K562 (cell line): ENCODE measurements around the gene ADNP. TPM values are rescaled to one million over a fixed set of nuclear protein-coding genes. Genes with fewer than 3 reads are reported as not detected.

Source experiments
- FOSL1 ChIP-seq: fragments of 200-800 bp; sonication (Bioruptor generic); conservative IDR thresholded peaks from 2 replicates; pipeline ENCODE4 v1.6.1; 2016; ENCODE audit warnings: missing genetic modification characterization, missing compliant biosample characterization
- KAT7 ChIP-seq: sonication (generic); formaldehyde crosslinking; IDR thresholded peaks from 2 replicates; pipeline ENCODE4 v1.8.0; 2022; ENCODE audit warnings: missing genetic modification reagents, mild to moderate bottlenecking, borderline replicate concordance
- MCM3 ChIP-seq: fragments of 450-650 bp; IDR thresholded peaks from 2 replicates; pipeline ENCODE4 v1.6.1; 2016
- RBM22 ChIP-seq: fragments of 200-400 bp; formaldehyde crosslinking; IDR thresholded peaks from 2 replicates; pipeline ENCODE4 v1.6.1; 2018; ENCODE audit warnings: low read length, low read depth; ENCODE audit not compliant: poor library complexity, severe bottlenecking
- SAP30 ChIP-seq: fragments of 200-600 bp; sonication (generic); IDR thresholded peaks from 2 replicates; pipeline ENCODE4 v1.6.1; 2012; ENCODE audit warnings: borderline replicate concordance, low read depth, mild to moderate bottlenecking, moderate library complexity, low read length, control low read depth, inconsistent platforms; ENCODE audit not compliant: insufficient read depth, poor library complexity, severe bottlenecking
- SPI1 ChIP-seq: IDR thresholded peaks from 2 replicates; pipeline ENCODE4 v1.6.1; 2011; ENCODE audit warnings: low read depth, low read length, control low read depth, borderline replicate concordance
- ZNF143 ChIP-seq: sonication (generic); formaldehyde crosslinking; IDR thresholded peaks from 2 replicates; pipeline ENCODE4 v1.9.0; 2022; ENCODE audit warnings: mild to moderate bottlenecking, missing genetic modification reagents
- ZNF24 ChIP-seq: fragments of 450-650 bp; IDR thresholded peaks from 2 replicates; pipeline ENCODE4 v1.6.1; 2016
- ZNF282 ChIP-seq: sonication (generic); formaldehyde crosslinking; IDR thresholded peaks from 2 replicates; pipeline ENCODE4 v1.8.1; 2023; ENCODE audit warnings: missing genetic modification reagents
- polyA plus RNA-seq, 8 experiments: library from polyadenylated mRNA; depleted of rRNA in 4 of 8; stranded (reverse) in 5 of 8; unstranded in 3 of 8; fragments of >200 nt; fragmentation: Nextera tagmentation in 2 of 8; fragmentation: Illumina TruSeq in 1 of 8; extraction: Ambion mirVana in 2 of 8; extraction: Trizol in 1 of 8; gene quantifications; 2 replicates each; pipeline versions ENCODE4 v1.2.1 to v1.2.3, GENCODE V29; 2011 to 2014; ENCODE audit warnings: inconsistent platforms in 1 of 8, missing spikeins in 1 of 8
- total RNA-seq, 7 experiments: library from RNA; depleted of rRNA in 6 of 7; stranded (reverse); fragments of >200 nt in 6 of 7; fragmentation: Illumina TruSeq in 2 of 7; extraction: Trizol in 2 of 7; gene quantifications; 2 replicates each; pipeline versions ENCODE4 v1.2.1 to v1.2.3, GENCODE V29; 2011 to 2021; ENCODE audit warnings: low replicate concordance in 1 of 7
- TF ChIP-seq, protein P1 (sequence below): sonication (generic); formaldehyde crosslinking; IDR thresholded peaks from 2 replicates; pipeline ENCODE4 v1.8.0; 2022; ENCODE audit warnings: mild to moderate bottlenecking, missing genetic modification reagents
- TF ChIP-seq, protein P2 (sequence below), 2 experiments: IDR thresholded peaks; 2 replicates each; pipeline ENCODE4 v1.6.1; 2012; ENCODE audit warnings: improper control_type of control experiment in 2 of 2, low read depth in 2 of 2, low read length in 2 of 2, borderline replicate concordance in 1 of 2
- TF ChIP-seq, protein P3 (sequence below), 2 experiments: fragments of 450-650 bp; IDR thresholded peaks; 2 replicates each; pipeline ENCODE4 v1.6.1; 2016; ENCODE audit warnings: mild to moderate bottlenecking in 2 of 2, borderline replicate concordance in 1 of 2, low read depth in 1 of 2, moderate library complexity in 1 of 2
- TF ChIP-seq, protein P4 (sequence below): sonication (generic); formaldehyde crosslinking; IDR thresholded peaks from 2 replicates; pipeline ENCODE4 v1.8.0; 2022; ENCODE audit warnings: mild to moderate bottlenecking, missing genetic modification reagents

The ADNP gene
- total and polyA plus RNA-seq, 9 of the 15 experiments (the other 6 are each of a cell fraction or from before 2014, with no cell fraction given), result 17.8 to 59.9 (median 25.3) TPM

DNA sequence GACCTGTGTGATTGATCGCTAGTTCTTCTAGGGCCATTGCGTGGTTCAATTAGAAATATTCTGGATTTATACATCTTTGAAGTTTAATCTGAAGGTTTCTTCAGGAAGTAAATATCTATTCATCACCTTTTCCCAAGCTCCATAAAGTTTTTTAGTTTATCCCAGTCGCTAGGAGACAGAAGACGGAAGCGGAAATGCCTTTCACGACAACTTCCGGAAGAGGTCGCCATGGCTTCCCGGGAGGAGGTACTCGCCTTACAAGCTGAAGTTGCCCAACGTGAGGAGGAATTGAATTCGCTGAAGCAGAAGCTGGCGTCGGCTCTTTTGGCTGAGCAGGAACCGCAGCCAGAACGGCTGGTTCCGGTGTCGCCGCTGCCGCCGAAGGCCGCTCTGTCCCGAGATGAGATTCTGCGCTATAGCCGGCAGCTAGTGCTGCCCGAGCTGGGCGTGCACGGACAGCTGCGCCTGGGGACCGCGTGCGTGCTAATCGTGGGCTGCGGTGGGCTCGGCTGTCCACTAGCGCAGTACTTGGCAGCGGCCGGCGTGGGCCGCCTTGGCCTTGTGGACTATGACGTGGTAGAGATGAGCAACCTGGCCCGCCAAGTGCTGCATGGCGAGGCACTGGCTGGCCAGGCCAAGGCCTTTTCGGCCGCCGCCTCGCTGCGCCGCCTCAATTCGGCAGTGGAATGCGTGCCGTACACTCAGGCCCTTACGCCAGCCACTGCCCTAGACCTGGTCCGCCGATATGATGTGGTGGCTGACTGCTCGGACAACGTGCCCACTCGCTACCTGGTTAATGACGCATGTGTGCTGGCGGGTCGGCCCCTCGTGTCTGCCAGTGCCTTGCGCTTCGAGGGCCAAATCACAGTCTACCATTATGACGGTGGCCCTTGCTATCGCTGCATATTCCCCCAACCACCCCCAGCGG, 27.6 kb upstream of the ADNP start, which contains the start of gene MOCS3 (continued):
- TF ChIP-seq, protein P1, sequence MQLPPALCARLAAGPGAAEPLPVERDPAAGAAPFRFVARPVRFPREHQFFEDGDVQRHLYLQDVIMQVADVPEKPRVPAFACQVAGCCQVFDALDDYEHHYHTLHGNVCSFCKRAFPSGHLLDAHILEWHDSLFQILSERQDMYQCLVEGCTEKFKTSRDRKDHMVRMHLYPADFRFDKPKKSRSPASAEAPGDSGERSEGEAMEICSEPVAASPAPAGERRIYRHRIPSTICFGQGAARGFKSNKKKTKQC (CRISPR knock-in tag), result no peak
- TF ChIP-seq, protein P2, sequence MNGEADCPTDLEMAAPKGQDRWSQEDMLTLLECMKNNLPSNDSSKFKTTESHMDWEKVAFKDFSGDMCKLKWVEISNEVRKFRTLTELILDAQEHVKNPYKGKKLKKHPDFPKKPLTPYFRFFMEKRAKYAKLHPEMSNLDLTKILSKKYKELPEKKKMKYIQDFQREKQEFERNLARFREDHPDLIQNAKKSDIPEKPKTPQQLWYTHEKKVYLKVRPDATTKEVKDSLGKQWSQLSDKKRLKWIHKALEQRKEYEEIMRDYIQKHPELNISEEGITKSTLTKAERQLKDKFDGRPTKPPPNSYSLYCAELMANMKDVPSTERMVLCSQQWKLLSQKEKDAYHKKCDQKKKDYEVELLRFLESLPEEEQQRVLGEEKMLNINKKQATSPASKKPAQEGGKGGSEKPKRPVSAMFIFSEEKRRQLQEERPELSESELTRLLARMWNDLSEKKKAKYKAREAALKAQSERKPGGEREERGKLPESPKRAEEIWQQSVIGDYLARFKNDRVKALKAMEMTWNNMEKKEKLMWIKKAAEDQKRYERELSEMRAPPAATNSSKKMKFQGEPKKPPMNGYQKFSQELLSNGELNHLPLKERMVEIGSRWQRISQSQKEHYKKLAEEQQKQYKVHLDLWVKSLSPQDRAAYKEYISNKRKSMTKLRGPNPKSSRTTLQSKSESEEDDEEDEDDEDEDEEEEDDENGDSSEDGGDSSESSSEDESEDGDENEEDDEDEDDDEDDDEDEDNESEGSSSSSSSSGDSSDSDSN (IDR thresholded peaks at IDR 0.05; ENCODE audit: borderline replicate concordance in 1 of 2, low read depth in 2 of 2, low read length in 2 of 2), result no peak
- TF ChIP-seq ZNF143 (0 out of 2 replicates have a peak, but pooled peaks have one; percentile 47), KAT7 (CRISPR knock-in tag) (peak; percentile 85), SPI1 (peak; percentile 55; the same call in 1 of the 2 replicates), FOSL1 (tag) (no peak), SAP30 (peak; percentile 89), RBM22 (no peak), ZNF24 (no peak), ZNF282 (CRISPR knock-in tag) (no peak), MCM3 (no peak)
- TF ChIP-seq, protein P3, sequence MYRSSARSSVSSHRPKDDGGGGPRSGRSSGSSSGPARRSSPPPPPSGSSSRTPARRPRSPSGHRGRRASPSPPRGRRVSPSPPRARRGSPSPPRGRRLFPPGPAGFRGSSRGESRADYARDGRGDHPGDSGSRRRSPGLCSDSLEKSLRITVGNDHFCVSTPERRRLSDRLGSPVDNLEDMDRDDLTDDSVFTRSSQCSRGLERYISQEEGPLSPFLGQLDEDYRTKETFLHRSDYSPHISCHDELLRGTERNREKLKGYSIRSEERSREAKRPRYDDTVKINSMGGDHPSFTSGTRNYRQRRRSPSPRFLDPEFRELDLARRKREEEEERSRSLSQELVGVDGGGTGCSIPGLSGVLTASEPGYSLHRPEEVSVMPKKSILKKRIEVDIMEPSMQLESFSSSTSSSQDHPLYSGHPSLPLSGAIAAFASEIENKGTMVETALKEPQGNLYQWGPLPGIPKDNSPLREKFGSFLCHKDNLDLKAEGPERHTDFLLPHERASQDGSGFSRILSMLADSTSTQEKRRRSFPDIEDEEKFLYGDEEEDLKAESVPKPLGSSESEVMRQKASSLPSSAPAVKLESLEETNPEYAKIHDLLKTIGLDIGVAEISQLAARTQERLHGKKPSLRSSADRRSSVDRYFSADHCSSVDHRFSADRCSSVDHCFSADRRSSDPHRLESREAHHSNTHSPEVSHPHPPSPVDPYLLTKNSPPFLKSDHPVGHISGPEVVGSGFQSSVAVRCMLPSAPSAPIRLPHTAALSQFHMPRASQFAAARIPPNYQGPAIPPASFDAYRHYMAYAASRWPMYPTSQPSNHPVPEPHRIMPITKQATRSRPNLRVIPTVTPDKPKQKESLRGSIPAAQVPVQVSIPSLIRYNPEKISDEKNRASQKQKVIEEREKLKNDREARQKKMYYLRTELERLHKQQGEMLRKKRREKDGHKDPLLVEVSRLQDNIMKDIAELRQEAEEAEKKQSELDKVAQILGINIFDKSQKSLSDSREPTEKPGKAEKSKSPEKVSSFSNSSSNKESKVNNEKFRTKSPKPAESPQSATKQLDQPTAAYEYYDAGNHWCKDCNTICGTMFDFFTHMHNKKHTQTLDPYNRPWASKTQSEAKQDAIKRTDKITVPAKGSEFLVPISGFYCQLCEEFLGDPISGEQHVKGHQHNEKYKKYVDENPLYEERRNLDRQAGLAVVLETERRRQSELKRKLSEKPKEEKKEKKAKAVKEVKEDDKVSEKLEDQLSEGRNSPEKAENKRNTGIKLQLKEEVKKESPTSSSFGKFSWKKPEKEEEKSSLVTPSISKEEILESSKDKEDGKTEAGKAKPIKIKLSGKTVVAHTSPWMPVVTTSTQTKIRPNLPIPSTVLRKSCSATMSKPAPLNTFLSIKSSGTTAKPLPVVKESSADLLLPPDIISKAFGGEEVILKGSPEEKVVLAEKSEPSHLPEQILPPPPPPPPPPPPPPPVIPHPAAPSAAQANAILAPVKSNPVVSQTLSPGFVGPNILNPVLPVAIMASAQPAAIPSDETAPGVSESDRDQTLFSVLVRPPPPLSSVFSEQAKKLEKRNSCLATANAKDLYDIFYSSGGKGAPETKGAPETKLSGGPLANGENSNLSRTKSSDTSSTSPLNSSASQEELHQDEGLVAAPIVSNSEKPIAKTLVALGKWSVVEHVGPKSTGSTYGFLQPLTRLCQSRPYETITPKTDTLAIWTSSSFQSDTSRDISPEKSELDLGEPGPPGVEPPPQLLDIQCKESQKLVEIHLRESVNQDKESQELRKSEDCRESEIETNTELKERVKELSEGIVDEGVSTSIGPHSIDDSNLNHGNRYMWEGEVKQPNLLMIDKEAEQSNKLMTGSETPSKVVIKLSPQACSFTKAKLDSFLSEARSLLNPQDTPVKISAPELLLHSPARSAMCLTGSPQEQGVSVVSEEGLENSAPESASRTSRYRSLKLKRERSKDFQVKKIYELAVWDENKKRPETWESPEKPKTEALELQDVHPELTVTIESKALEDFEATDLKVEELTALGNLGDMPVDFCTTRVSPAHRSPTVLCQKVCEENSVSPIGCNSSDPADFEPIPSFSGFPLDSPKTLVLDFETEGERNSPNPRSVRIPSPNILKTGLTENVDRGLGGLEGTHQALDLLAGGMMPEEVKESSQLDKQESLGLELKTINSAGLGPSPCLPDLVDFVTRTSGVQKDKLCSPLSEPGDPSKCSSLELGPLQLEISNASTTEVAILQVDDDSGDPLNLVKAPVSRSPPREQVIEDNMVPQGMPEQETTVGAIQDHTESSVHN (IDR thresholded peaks at IDR 0.05; ENCODE audit: borderline replicate concordance in 1 of 2, low read depth in 1 of 2), result no peak
- TF ChIP-seq, protein P4, sequence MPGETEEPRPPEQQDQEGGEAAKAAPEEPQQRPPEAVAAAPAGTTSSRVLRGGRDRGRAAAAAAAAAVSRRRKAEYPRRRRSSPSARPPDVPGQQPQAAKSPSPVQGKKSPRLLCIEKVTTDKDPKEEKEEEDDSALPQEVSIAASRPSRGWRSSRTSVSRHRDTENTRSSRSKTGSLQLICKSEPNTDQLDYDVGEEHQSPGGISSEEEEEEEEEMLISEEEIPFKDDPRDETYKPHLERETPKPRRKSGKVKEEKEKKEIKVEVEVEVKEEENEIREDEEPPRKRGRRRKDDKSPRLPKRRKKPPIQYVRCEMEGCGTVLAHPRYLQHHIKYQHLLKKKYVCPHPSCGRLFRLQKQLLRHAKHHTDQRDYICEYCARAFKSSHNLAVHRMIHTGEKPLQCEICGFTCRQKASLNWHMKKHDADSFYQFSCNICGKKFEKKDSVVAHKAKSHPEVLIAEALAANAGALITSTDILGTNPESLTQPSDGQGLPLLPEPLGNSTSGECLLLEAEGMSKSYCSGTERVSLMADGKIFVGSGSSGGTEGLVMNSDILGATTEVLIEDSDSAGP (CRISPR knock-in tag), result no peak
